ENCODE measurements around the gene HNRNPUL2. TPM values are rescaled to one million over a fixed set of nuclear protein-coding genes. Genes with fewer than 3 reads are reported as not detected.
"Not testable (repeated sequence)": the region's sequence is repeated elsewhere in the genome, so short reads cannot be mapped to it uniquely, and the experiment has no call there.

HNRNPUL2 gene
- total and polyA plus RNA-seq, 10 of the 15 experiments (the other 5 are each of a cell fraction or from before 2014, with no cell fraction given): 1.6 to 72.2 (median 14.9) TPM

GRCh38 chr11:62752177-62752785, 25.0 kb upstream of the HNRNPUL2 start:
- Histone ChIP-seq H3K4me2 (ENCODE audit: control insufficient read depth, insufficient read depth) (no peak overlapping the region), H3K4me1 (ENCODE audit: control insufficient read depth, insufficient read depth, low read length) (peaks cover 6% of the 10 kb centered on the region), H3K9me3 (replicated peaks; ENCODE audit: control insufficient read depth, insufficient read depth, low read length) (no peaks in the 10 kb centered on the region), H2AFZ (ENCODE audit: control insufficient read depth, low read depth, low read length) (no peak overlapping the region), H4K20me1 (ENCODE audit: control insufficient read depth, insufficient read depth) (no peaks in the 10 kb centered on the region), H3K36me3 (ENCODE audit: control insufficient read depth in 2 of 2, insufficient read depth in 2 of 2, low read length in 1 of 2) (no peaks in the 10 kb centered on the region; a peak in 1 of 4 replicates), H3K79me2 (ENCODE audit: control insufficient read depth, insufficient read depth, low read length) (no peaks in the 10 kb centered on the region; the same call in 1 of the 2 replicates), H3K9ac (ENCODE audit: control insufficient read depth, insufficient read depth, low read length) (no peak overlapping the region), H3K27ac (ENCODE audit: control insufficient read depth, insufficient read depth) (no peak overlapping the region), H3K4me3 (no peak overlapping the region), H3K27me3 (replicated peaks in 1 of 2; ENCODE audit: control insufficient read depth in 2 of 2, insufficient read depth in 2 of 2, low read length in 1 of 2) (no peaks in the 10 kb centered on the region)
- CTCF ChIA-PET: interaction anchor here (1.0 to 1.2 kb wide), 4 partner anchors 9 to 158 kb away, joined by 3 to 6 read pairs (median 4); partner anchors contain the start of genes HNRNPUL2, POLR2G and TTC9C
- no TSS peak for BruUV-seq (replicated peaks)
- ATAC-seq: no peak
- RAD21 ChIA-PET (ENCODE audit: unreplicated experiment): no interaction called here
- SMC1A ChIA-PET (ENCODE audit: uncharacterized antibody, unreplicated experiment): interaction anchor here (1.1 to 3.5 kb wide), 5 partner anchors 10 to 78 kb away, joined by 3 to 27 read pairs (median 5); partner anchors contain the start of genes HNRNPUL2 and TTC9C
- intact Hi-C loops (cut with micrococcal nuclease; ENCODE audit: unreplicated experiment) (no loop called here), in situ Hi-C loops (cut with MboI) (no loop called here)
- no peak for TF ChIP-seq TAF1 (IDR thresholded peaks at IDR 0.05; ENCODE audit: borderline replicate concordance, low read depth, low read length)
- TF ChIP-seq BRCA1 (IDR thresholded peaks at IDR 0.05; ENCODE audit: low read depth, low read length): no peak
- no peak for TF ChIP-seq CHD4 (IDR thresholded peaks at IDR 0.05)
- TF ChIP-seq ZNF274 (IDR thresholded peaks at IDR 0.05; ENCODE audit: insufficient read depth, insufficient read length): no peak
- TF ChIP-seq EZH2 (IDR thresholded peaks at IDR 0.05; ENCODE audit: borderline replicate concordance, control insufficient read depth, low read depth, low read length): no peak
- DNase-seq (ENCODE audit: low read depth, low spot score): no peak
- POLR2A ChIA-PET: interaction anchor here (1.0 to 4.6 kb wide), 9 partner anchors 8 to 131 kb away, joined by 3 to 70 read pairs (median 9); partner anchors contain the start of genes B3GAT3, HNRNPUL2, NXF1 and POLR2G
- 95% methylated on average over 14 of the region's 14 CpGs for WGBS (ENCODE audit: insufficient coverage, insufficient replicate concordance, low lambda C conversion rate, missing lambda C conversion rate)
- FAIRE-seq: no peak

GRCh38 chr11:62749931-62750330, 22.7 kb upstream of the HNRNPUL2 start:
- ChIA-PET POLR2A (interaction anchor here (2.3 kb wide), 1 partner anchor 23 kb away, joined by 6 read pairs; the partner anchor contains the start of gene HNRNPUL2), SMC1A (ENCODE audit: uncharacterized antibody, unreplicated experiment) (interaction anchor here (1.9 kb wide), 1 partner anchor 8 kb away, joined by 5 read pairs; no protein-coding TSS in a partner anchor)
- H3K9me3 ChIP-seq (replicated peaks; ENCODE audit: control insufficient read depth, insufficient read depth, low read length); CTCF ChIA-PET; H3K4me2 ChIP-seq (ENCODE audit: control insufficient read depth, insufficient read depth); H3K4me1 ChIP-seq (ENCODE audit: control insufficient read depth, insufficient read depth, low read length); H3K79me2 ChIP-seq (ENCODE audit: control insufficient read depth, insufficient read depth, low read length); H3K9ac ChIP-seq (ENCODE audit: control insufficient read depth, insufficient read depth, low read length); FAIRE-seq; H3K36me3 ChIP-seq (ENCODE audit: control insufficient read depth in 2 of 2, insufficient read depth in 2 of 2, low read length in 1 of 2); ATAC-seq; intact Hi-C loops (cut with micrococcal nuclease; ENCODE audit: unreplicated experiment); in situ Hi-C loops (cut with MboI); H4K20me1 ChIP-seq (ENCODE audit: control insufficient read depth, insufficient read depth); H3K27ac ChIP-seq (ENCODE audit: control insufficient read depth, insufficient read depth); H3K27me3 ChIP-seq (replicated peaks in 1 of 2; ENCODE audit: control insufficient read depth in 2 of 2, insufficient read depth in 2 of 2, low read length in 1 of 2); DNase-seq (ENCODE audit: low read depth, low spot score); H3K4me3 ChIP-seq; H2AFZ ChIP-seq (ENCODE audit: control insufficient read depth, low read depth, low read length); BruUV-seq (replicated peaks); RAD21 ChIA-PET (ENCODE audit: unreplicated experiment): not testable (repeated sequence)
- 90% methylated on average over 5 of the region's 5 CpGs for WGBS (ENCODE audit: insufficient coverage, insufficient replicate concordance, low lambda C conversion rate, missing lambda C conversion rate)

Data from GM12878 (cell line).